DMS79 (cell line): ENCODE data around the gene SUPT4H1.

Experiments used
- DNase-seq: peaks from one replicate; lab custom pipeline; 2025; lab: John Stamatoyannopoulos, UW

Gene SUPT4H1

DNA sequence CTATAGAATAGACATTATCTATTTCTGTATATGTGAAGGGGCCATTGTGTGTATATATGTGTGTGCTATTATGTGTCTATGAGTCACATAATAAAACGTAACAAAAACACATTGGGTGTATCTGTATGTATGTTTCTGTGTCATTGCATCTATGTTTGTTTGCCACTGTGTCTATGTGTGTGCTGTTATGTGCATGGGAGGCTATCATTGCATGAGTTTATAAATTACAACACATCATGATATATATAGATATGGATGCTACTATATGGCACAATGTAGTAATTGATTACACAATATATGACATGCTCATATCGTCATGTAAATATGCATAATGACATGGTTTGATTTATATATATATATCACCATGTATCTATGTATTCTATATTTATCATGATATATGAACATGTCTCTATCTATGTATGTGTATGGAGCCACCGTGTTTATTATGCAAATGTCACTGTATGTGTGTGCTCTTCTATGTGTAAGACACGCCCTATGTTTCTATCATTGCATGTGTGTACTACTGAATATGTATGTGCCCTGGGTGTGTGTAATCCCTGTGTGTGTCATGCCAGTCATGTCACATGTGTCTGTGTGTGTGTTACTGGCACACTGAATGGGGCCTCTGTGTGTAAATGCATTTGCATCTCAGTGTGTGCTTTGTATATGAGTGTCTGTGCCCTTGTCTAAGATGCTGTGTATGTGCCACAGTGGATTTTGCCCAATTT is 22.0 kb downstream of the SUPT4H1 start:
- DNase-seq = no peak

DNA sequence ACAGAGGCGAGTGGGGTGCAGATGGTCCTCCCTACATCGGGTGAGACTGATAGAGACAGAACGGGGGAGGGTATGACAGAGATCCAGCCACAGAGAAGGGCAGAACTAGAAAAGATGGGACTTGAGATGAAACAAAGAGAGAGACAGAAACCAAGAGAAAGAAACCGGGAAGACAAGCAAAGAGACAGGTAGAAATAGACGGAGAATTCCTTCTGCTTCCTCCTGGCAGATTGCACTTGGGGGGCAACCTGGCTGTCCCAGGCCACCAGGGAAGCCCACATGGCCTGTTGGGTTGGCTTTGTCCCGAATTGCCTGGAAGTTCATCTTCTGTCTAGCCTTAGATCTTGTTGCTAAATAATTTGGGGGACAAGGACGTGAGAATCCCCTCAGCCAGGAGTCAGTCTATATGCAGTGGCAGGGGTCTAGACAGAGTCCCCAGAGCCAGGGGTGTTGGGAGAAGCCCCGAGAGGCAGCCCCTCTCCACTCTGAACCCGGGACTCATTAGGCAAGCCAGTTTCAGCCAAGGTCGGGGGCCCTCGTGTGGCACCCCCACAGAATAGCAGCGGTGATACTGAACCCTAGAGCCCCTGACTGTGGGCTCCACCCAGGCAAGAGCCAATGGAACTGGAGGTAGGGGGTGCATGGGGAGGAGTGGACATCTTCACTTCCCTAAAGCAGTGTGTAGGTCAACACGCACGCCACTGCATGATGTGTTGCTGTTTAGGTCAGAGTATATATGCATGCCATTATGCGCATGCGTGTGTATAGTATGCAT is 22.8 kb downstream of the SUPT4H1 start:
- DNase-seq = no peak

DNA sequence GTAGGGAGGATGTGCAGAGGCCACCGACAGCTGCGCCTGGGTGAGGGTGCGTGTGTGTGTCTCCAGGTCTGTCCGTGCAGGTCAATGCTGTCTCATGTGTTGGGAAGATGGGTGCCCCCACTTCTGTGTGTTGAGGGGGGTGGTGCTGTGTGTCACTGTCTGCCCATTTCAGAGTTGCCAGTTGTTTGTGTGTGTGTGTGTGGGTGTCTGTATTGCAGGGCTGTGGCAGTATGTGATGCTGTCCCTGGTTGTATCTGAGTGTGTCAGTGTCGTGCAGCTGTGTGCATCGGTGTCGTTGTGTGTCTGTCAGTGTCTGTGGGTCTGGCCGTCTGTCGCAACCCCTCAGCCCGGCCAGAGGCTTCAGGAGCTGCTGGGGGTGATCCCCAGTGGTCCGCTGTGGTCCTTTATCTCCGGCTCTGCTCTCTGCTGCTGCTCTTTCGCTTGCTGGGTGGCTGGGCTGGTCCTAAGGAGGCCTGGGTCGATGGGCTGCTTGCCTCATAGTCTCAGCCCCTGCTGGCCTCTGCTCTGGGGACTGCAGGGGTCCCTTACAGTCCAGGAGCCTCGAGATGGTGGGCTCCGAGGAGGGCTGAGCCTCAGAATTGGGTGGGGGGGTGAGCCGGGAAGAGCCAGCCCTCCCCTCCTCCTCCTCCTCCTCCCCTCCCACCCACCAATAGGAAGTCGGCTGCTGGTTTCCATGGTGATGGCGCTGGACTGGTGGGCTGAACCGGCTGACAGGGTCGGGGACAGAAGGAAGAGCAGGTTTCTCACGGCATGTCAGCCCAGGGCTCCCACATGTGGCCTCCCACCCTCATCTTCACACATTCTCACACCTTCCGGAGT is 23.6 kb downstream of the SUPT4H1 start, which contains the start of gene TSPOAP1:
TSPOAP1 (minus strand) TSS at position 601 of the 840 bp plus-strand sequence. CDS start 875 bp downstream, outside the sequence.
- DNase-seq = no peak

DNA sequence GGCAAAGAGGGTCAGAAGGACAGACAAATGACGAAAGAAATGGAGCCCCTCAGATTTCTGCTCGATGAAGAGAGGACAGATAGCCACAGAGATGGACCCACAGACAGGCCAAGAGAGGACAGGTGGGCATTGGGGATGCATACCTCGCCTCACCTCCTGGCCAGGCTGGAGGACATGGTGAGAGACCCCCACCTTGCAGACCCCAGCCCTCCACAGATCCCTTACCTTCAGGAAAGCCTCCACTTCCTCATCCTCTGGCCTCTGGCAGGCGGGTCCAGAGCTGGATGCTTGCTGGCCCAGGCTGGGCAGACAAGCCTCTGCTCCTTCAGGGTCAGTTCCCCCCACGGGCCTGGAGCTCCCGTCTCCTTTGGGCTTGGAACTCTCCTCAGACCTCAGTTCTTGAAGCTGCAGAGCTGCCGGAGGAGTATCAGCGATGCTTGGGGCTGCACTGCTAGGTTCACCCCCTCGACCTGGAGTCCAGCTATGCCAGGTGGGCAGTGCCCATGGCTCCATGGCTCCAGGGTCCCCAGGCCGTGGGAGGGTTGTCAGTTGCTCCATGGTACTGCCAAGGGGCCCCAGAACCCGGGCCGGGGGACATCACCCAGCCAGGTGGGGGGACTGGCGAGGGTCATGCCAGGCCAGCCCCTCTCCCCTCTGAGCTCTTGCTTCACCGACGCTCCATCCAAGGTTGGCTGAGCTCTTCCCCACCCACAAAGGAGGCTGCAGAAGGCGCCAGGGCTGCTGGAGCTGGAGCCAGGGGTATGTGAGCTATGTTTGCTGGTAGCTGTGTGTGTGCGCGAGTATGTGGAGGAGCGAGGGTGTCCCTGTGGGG is 24.4 kb downstream of the SUPT4H1 start:
- no peak for DNase-seq

DNA sequence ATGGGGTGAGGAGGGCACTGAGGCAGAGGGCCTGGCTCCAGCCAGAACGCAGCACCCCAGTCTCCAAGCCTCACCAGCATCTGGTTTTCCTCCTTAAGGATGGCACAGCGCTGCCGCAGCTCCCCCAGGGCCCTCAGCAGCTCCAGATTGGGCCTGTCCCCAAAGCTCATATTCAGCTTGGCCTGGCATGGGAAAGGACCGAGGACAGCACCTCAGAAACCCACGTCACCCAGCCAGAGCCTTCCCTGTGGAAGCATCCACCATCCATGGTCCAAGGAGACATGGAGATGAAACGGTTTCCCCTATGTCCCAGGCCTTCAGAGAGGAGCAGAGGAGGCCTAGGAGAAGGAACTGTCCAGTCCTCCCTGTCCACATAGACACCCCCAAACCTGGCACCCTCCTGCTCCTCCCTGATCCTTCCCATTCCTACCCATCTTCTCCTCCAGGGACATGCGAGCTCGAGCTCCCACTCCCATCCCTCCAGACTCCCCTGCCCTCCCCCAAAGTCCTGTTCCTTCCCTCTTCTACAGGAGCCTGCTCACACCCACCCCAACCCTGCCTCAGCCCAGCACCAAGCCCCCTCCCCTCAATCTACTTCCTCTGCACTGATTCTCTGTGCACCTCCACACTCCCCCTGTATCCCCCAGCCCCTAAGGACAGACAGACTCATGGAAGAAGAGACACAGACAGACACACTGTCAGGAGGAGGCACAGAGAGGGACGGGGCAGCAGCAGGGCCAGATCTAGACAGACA is 25.2 kb downstream of the SUPT4H1 start:
- DNase-seq = no peak

DNA sequence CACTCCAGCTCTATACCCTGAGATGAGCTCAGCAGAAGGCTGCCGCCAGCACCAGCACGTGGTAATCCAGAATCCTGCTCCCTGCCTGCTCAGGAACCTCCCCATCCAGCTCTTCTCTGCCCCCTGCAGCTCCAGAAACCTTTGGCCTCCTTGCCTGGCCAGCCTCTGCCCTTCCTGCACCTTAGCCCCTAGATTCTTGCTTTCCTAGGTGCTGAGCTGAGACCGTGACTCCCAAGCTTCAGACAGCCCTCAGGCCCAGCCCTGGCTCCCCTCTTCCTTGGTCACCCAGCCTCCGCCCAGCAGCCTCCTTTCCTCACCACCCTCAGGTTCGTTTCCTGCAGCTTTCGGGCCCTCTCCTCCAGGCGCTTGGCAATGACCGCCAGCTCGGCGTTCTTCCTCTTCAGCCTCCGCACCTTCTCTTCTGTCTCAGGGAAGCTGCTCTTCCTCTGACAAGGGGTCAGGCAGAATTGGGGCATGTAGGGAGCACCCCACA is 26.0 kb downstream of the SUPT4H1 start:
- DNase-seq = no peak

DNA sequence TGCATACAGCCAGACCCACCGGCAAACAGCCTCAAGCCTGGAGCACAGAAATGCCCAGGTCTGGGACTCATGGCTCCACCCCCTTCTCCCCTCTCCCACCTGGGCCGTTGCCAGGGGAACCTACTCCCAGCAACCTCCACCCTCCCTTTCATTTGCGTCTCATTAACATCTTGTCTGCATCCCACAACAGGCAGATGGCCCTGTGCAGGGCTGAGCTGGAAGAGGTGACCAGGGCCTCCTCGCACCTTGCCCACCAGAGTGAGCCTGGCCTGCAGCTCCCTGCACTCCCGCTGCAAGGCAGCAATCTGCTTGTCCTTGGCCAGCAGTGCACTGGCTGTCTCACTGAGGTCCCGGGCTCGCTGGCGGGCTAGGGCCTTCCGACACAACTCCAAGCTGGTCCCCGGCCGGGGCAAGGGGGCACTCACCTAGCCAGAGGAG is 26.7 kb downstream of the SUPT4H1 start:
- DNase-seq = no peak

DNA sequence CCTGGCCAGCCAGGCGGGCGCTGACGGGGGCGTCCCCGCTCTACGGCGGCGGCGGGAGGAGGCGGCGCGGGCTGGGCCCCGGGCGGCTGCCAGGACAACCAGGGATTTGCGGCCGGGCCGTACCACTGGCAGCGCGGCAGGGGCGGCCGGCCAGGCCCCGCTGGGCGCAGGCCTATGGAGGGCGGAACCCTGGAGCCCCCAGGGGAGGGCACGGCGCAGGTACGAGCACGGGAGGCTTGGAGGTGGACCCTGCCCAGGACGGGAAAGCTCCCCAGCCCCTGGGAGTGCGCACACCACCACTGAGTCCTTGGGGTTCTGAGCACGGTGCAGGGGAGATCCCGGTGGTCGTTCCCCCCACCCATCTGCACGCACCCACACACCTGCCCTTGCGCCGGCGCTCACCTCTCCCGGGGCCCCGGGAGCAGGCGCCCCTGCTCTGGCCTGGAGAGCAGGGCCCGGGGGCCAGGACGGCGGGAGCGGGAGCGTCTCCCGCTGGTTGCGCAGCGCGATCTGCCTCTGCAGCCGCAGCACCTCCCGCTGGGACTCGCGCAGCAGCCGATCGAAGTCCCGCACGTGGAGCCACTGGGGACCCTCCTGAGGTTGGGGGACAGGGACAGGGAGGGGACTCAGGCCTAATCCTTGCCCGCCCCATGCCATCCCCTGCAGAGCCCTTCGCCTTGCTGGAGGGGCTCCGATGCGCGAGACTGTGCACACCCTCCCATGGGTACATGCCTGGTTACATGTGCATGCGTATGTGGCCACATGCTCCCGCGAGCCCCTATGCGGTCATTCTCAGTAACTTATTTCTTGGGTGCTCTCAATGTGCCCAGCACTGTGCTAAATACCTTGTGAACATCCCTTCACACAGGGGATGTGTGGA is 27.4 kb downstream of the SUPT4H1 start:
- DNase-seq = no peak

DNA sequence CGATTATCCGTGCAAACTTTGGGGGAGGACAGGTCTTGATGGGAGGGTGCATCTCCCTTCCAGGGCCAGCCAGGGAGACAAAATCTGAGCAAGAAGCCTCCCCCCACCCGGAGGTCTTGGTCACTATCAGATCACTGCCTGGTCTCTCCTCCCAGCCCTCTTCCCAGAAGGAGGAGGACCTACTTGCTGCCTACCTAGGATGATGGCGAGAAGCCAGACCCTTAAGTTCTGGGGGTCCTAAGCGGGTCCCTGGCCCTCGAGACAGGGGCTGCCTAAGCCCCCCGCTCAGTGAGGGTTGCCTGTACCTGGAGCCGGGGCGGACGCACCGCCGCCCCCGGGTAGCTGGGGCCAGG is 28.0 kb downstream of the SUPT4H1 start:
- no peak for DNase-seq

DNA sequence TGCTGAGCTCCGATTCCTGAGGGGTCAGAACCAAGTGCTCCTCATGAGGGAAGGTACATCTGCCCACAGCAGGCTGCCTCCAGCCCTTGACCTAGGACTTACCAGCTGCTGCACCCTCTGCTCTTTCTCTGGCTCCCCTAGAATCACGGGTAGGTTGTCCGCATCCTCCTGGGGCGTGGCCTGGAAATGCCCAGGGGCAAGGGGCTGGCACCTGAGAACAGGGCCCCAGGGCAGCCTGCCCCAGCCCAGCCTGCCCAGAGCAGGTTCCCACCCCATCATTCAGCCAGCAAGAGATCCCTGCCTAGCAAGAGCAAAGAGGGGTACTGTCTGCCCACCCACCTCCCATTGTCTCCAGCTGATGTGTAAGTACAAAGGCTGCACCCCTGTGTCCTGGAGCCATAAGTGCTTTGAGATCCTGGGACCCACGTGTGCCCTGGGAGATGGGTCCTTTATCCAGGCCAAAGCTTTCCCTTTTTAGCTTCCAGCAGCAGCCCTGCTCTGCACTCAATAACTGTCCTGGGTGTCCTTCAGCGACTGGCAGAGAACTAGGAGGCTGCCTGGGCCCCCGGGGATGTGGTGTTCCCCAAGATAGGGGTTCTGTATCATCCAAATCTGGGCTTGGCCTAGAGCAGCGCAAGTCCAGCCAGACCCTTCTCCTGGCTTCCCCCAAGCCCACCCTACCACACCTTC is 28.5 kb downstream of the SUPT4H1 start:
- DNase-seq = no peak

DNA sequence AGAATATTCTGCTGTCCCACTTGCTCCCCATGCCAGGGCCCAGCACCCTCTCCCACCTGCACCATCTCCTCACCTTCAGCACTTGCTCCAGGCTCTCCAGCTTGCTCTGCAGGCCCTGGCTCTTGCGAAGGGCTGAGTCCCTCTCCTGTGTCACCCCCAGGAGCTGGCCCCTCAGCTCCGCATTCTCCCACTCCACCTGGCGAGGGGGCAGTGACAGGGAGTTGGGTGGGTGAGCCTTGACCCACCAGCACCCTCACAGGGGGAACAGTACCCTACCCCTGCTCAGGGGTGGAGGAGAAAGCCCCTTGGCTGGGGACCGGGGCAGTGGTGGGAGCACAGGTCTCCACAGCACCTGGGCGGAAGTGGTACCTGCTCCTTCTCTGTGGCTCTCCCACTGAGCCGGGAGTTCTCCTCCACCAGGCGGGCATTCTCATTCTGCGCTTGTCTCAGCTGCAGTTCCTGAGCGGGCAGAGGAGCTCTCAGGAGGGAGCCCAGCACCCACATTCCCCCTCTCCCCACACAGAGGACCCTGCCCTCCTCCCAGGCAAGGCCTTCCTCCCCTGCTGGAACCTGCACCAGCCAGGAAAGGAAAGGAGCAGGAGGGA is 29.3 kb downstream of the SUPT4H1 start:
- no peak for DNase-seq

DNA sequence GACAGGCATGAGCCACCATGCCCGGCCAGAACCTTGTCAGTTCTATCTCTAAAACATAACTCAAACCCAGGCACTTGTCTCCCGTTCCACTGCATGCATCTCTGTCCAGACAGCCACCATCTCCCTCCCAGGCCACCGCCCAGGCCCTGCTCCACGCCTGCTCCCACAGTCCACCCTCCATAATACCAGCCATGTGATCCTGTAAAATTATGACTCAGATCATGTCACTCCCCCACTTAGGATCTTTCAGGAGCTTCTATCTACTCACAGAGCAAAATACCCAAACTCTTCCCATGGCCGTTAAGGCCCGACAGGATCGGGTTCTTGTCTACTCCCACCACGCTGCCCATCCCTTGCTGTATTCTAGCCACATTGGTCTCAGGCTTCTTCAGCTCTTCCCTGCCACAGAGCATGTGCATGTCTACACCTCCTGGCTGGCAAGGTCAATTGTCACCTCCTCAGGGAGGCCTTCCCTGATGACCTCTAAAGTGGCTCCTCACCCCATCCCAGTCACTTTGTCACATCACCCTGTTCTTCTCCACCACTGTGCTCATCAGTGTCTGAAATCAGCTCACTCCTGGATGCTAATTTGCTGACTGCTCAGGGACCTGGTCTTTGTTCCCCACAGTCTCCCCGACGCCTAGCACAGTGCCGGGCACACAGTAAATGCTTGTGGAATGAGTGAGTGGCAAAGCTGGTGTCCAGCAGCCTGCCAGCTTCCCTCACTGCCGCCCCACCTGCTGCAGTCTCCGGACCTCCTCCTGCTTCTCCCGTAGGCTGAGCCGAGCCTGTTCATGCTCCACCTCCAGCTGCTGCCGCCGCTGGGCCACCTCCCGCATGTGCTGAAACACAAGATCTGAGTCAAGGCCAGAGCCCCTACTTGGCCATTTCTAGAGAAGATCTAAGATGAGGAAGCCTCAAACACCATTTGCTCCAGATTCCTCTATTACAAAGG is 30.2 kb downstream of the SUPT4H1 start:
- no peak for DNase-seq

DNA sequence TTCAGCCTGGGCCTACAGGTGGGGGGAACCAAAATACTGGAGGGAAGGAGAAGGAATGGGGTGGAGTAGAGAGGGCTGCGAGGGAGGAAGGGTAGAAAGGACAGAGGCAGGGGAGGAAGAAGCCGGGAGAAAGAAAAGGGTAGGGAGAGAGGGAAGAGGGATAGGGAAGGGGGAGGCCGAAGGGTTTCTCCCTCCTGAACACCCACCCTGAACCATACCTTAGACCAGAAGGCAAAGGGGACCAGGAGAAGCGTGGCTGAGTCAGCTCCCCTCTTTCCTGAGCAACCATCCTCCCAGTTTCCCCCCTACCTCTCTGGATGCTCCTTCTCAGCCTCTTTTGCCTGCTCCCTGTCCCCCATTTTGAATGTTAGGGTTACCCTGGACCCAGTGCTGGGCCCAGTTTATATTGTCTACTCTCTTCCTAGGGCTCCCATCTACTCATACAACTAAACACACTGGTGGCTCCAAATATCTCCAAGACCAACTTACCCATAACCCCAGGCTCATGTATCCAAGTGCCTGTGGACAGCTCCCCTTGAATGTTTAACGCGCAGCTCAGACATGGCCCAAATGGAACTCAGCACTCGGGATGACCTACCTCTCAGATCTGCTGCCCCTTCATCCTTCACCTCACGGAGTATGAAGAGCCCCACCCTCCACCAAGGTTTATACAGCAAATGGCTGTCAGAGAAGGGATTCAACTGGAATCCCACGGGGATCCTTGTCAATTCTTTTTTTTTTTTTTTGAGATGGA is 31.3 kb downstream of the SUPT4H1 start:
- no peak for DNase-seq

DNA sequence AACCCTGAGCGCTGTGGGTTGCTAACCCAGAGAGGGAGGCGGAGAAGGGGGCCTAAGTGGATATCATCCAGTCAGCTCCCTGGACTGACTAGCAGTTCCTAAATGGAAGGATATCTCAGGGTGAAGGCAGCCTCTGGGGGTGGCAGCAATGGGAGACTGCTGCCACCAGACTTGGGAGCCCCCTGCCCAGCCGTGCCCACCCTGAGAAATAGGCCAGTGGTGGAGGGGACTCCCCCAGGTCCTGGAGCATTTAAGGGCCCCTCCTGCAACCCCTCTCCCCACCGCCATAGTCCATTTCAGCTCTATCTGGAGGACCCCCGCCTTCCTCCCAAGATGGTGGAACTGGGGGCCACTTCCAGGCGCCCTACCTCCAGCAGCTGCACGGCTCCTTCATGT is 31.8 kb downstream of the SUPT4H1 start:
- DNase-seq = no peak

DNA sequence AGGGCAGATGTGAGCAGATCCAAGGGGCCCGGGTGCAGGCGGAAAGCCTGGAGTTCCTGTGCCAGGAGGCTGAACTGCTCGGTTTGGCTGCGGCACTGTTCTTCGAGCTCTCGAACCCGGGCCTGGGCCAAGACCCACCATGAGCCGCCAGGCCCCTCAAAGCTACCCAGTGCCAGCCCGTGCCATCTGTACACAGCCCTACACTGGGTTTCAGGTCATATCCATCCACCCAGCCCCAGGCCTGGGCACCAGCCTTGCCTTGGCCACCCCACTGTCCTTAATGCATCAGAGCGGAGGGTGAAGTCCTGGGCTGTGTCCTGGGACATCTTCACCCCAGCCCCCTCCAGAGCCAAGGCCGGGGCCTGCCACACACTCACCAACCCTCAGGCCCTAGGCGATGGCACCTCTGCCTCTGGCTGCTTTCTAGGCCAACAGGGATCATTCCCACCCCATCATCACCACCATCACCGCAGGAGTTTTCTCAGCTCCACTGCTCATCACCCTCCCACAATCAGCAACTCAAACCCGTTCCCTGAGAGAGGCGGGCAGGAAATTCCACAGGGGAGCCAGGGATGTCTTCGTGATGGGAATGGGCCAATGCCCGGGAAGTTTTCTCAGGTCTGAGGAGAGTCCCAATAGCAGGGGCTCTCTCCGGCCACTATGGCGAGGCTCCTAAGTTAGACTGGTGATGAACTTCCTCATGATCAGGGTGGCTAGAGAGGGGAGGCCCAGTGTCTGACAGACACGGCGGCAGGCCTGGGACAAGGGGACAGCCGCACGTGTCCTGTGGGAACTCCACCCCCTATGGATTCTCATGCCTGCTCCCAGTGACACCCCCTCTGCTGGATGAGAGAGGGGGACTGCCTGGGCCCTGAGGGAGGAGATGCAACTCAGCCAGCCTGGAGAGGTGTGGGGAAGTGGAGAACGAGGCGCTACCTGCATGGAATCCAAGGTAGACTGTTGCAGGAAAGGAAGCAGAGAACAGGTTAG is 32.5 kb downstream of the SUPT4H1 start:
- no peak for DNase-seq
